ENCODE measurements around the gene LDHAL6B. TPM values are rescaled to one million over a fixed set of nuclear protein-coding genes. Genes with fewer than 3 reads are reported as not detected.

Gene LDHAL6B
- total RNA-seq, 2 experiments from 2014 or later, result not detected

- no peak overlapping the region for H3K27ac Mint-ChIP-seq
- CTCF ChIA-PET, result no interaction called here
These were observed 2.1 kb downstream of the LDHAL6B start for GRCh38 chr15:59208613-59209249.

GRCh38 chr15:59210186-59210585 is 3.5 kb downstream of the LDHAL6B start:
- H3K27me3 Mint-ChIP-seq, result peaks cover 6% of the 10 kb centered on the region
- CTCF ChIA-PET, result interaction anchor here (0.6 kb wide), 1 partner anchor 16 kb away, joined by 3 read pairs; no protein-coding TSS in a partner anchor
- POLR2A ChIA-PET, result no interaction called here

More at GRCh38 chr15:59208613-59209249, 2.1 kb downstream of the LDHAL6B start:
- no peaks in the 10 kb centered on the region for H3K36me3 Mint-ChIP-seq (ENCODE audit: low read depth)
- no peaks in the 10 kb centered on the region for H3K9me3 Mint-ChIP-seq
- no peaks in the 10 kb centered on the region for H3K4me1 Mint-ChIP-seq
- no peak for DNase-seq
- H3K27me3 Mint-ChIP-seq, result no peaks in the 10 kb centered on the region
- POLR2A ChIA-PET, result no interaction called here
- H3K4me3 Mint-ChIP-seq, result no peak overlapping the region

GRCh38 chr15:59216911-59217310 is 10.3 kb downstream of the LDHAL6B start:
- H3K27ac Mint-ChIP-seq, result no peak overlapping the region
- CTCF ChIA-PET, result interaction anchor here (0.6 to 1.5 kb wide), 3 partner anchors 11 to 239 kb away, joined by 4 to 5 read pairs (median 5); partner anchors contain the start of gene LDHAL6B
- no peak for DNase-seq
- no peaks in the 10 kb centered on the region for H3K36me3 Mint-ChIP-seq (ENCODE audit: low read depth)
- no peak overlapping the region for H3K4me3 Mint-ChIP-seq
- POLR2A ChIA-PET, result no interaction called here
- H3K27me3 Mint-ChIP-seq, result peaks cover 9% of the 10 kb centered on the region
- H3K4me1 Mint-ChIP-seq, result no peaks in the 10 kb centered on the region
- H3K9me3 Mint-ChIP-seq, result no peaks in the 10 kb centered on the region

More at GRCh38 chr15:59210186-59210585, 3.5 kb downstream of the LDHAL6B start:
- Mint-ChIP-seq H3K4me1 (no peaks in the 10 kb centered on the region), H3K36me3 (ENCODE audit: low read depth) (no peaks in the 10 kb centered on the region), H3K4me3 (no peak overlapping the region), H3K9me3 (no peaks in the 10 kb centered on the region), H3K27ac (no peak overlapping the region)
- DNase-seq, result no peak

GRCh38 chr15:59217876-59218498 is 11.3 kb downstream of the LDHAL6B start:
- ChIA-PET POLR2A (no interaction called here), CTCF (interaction anchor here (0.8 kb wide), 1 partner anchor 166 kb away, joined by 4 read pairs; no protein-coding TSS in a partner anchor)
- no peaks in the 10 kb centered on the region for H3K4me1 Mint-ChIP-seq
- H3K27me3 Mint-ChIP-seq, result peaks cover 9% of the 10 kb centered on the region
- H3K4me3 Mint-ChIP-seq, result no peak overlapping the region
- H3K9me3 Mint-ChIP-seq, result no peaks in the 10 kb centered on the region
- DNase-seq, result no peak
- H3K27ac Mint-ChIP-seq, result no peak overlapping the region
- H3K36me3 Mint-ChIP-seq (ENCODE audit: low read depth), result no peaks in the 10 kb centered on the region

GRCh38 chr15:59218710-59219109 is 12.1 kb downstream of the LDHAL6B start:
- no peak overlapping the region for H3K4me3 Mint-ChIP-seq
- no peaks in the 10 kb centered on the region for H3K36me3 Mint-ChIP-seq (ENCODE audit: low read depth)
- no peaks in the 10 kb centered on the region for H3K9me3 Mint-ChIP-seq
- ChIA-PET POLR2A (no interaction called here), CTCF (interaction anchor here (0.8 kb wide), 1 partner anchor 165 kb away, joined by 4 read pairs; no protein-coding TSS in a partner anchor)
- no peaks in the 10 kb centered on the region for H3K4me1 Mint-ChIP-seq
- H3K27ac Mint-ChIP-seq, result no peak overlapping the region
- no peak for DNase-seq
- H3K27me3 Mint-ChIP-seq, result peaks cover 9% of the 10 kb centered on the region

GRCh38 chr15:59221511-59222505 is 15.2 kb downstream of the LDHAL6B start:
- Mint-ChIP-seq H3K4me3 (no peak overlapping the region), H3K4me1 (no peaks in the 10 kb centered on the region), H3K27ac (no peak overlapping the region), H3K36me3 (ENCODE audit: low read depth) (no peaks in the 10 kb centered on the region), H3K27me3 (peaks cover 4% of the 10 kb centered on the region), H3K9me3 (no peaks in the 10 kb centered on the region)
- DNase-seq, result no peak
- ChIA-PET POLR2A (no interaction called here), CTCF (interaction anchor here (0.5 kb wide), 1 partner anchor 58 kb away, joined by 3 read pairs; no protein-coding TSS in a partner anchor)

- H3K36me3 Mint-ChIP-seq (ENCODE audit: low read depth), result no peaks in the 10 kb centered on the region
- no peak for DNase-seq
- H3K27ac Mint-ChIP-seq, result no peak overlapping the region
- peaks cover 10% of the 10 kb centered on the region for H3K27me3 Mint-ChIP-seq
- ChIA-PET CTCF (interaction anchor here (0.6 kb wide), 1 partner anchor 800 kb away, joined by 3 read pairs; no protein-coding TSS in a partner anchor), POLR2A (no interaction called here)
- no peak overlapping the region for H3K4me3 Mint-ChIP-seq
- H3K9me3 Mint-ChIP-seq, result no peaks in the 10 kb centered on the region
- H3K4me1 Mint-ChIP-seq, result peaks cover 6% of the 10 kb centered on the region
These were observed 16.4 kb downstream of the LDHAL6B start for GRCh38 chr15:59222906-59223550.

- Mint-ChIP-seq H3K27me3 (peaks cover 10% of the 10 kb centered on the region), H3K27ac (no peak overlapping the region), H3K4me3 (no peak overlapping the region), H3K36me3 (ENCODE audit: low read depth) (no peaks in the 10 kb centered on the region), H3K4me1 (peaks cover 6% of the 10 kb centered on the region), H3K9me3 (no peaks in the 10 kb centered on the region)
- ChIA-PET POLR2A (no interaction called here), CTCF (interaction anchor here (1.6 kb wide), 1 partner anchor 24 kb away, joined by 5 read pairs; no protein-coding TSS in a partner anchor)
- no peak for DNase-seq
These were observed 17.1 kb downstream of the LDHAL6B start for GRCh38 chr15:59223736-59224135.

- Mint-ChIP-seq H3K9me3 (no peaks in the 10 kb centered on the region), H3K27me3 (peaks cover 10% of the 10 kb centered on the region), H3K4me3 (no peak overlapping the region), H3K4me1 (peaks cover 6% of the 10 kb centered on the region), H3K36me3 (ENCODE audit: low read depth) (no peaks in the 10 kb centered on the region), H3K27ac (no peak overlapping the region)
- CTCF ChIA-PET, result interaction anchor here (0.9 to 1.6 kb wide), 2 partner anchors 10 to 23 kb away, joined by 3 to 5 read pairs; no protein-coding TSS in a partner anchor
- DNase-seq, result no peak
- POLR2A ChIA-PET, result no interaction called here
These were observed 17.8 kb downstream of the LDHAL6B start for GRCh38 chr15:59224474-59224873.

GRCh38 chr15:59227021-59227420 is 20.4 kb downstream of the LDHAL6B start:
- H3K9me3 Mint-ChIP-seq, result no peaks in the 10 kb centered on the region
- CTCF ChIA-PET, result interaction anchor here (1.0 kb wide), 1 partner anchor 134 kb away, joined by 3 read pairs; no protein-coding TSS in a partner anchor

GRCh38 chr15:59229015-59229414 is 22.4 kb downstream of the LDHAL6B start:
- Mint-ChIP-seq H3K4me1 (peaks cover 6% of the 10 kb centered on the region), H3K4me3 (no peak overlapping the region), H3K27me3 (peaks cover 11% of the 10 kb centered on the region), H3K27ac (no peak overlapping the region), H3K9me3 (no peaks in the 10 kb centered on the region), H3K36me3 (ENCODE audit: low read depth) (no peaks in the 10 kb centered on the region)
- POLR2A ChIA-PET, result no interaction called here
- CTCF ChIA-PET, result no interaction called here
- no peak for DNase-seq

More at GRCh38 chr15:59227021-59227420, 20.4 kb downstream of the LDHAL6B start:
- H3K36me3 Mint-ChIP-seq (ENCODE audit: low read depth), result no peaks in the 10 kb centered on the region
- no peak overlapping the region for H3K4me3 Mint-ChIP-seq
- no peak for DNase-seq
- peaks cover 6% of the 10 kb centered on the region for H3K4me1 Mint-ChIP-seq
- peaks cover 10% of the 10 kb centered on the region for H3K27me3 Mint-ChIP-seq
- POLR2A ChIA-PET, result no interaction called here
- H3K27ac Mint-ChIP-seq, result no peak overlapping the region

- Mint-ChIP-seq H3K4me3 (no peak overlapping the region), H3K9me3 (no peaks in the 10 kb centered on the region), H3K27ac (no peak overlapping the region), H3K27me3 (peaks cover 14% of the 10 kb centered on the region), H3K36me3 (ENCODE audit: low read depth) (no peaks in the 10 kb centered on the region), H3K4me1 (peaks cover 6% of the 10 kb centered on the region)
- POLR2A ChIA-PET, result no interaction called here
- CTCF ChIA-PET, result no interaction called here
- no peak for DNase-seq
These were observed 22.8 kb downstream of the LDHAL6B start for GRCh38 chr15:59229453-59229852.
